Heart right ventricle (tissue), 16 donors: ENCODE data around the gene IPO5. TPM values are rescaled to one million over a fixed set of nuclear protein-coding genes. Genes with fewer than 3 reads are reported as not detected.

Experiments
- ATAC-seq, 8 donors: fragments of 200-7000 bp; cut with Tn5 transposase; one replicate each; pipeline ENCODE4 v1.9.1; 2020; ENCODE audit warnings: mild to moderate bottlenecking in 8 of 8, moderate library complexity in 8 of 8, moderate number of reproducible peaks in 1 of 8
- DNase-seq, 2 donors: peaks; one replicate each; pipeline ENCODE4 v3.0.0-alpha.2; 2020
- H3K27ac ChIP-seq, 10 donors: fragments of 200-600 bp; sonication (generic) in 2 of 10; one replicate each; pipeline versions ENCODE4 v1.5.0 to v1.8.0; 2020 to 2022; ENCODE audit warnings: mild to moderate bottlenecking in 3 of 10
- H3K27me3 ChIP-seq, 7 donors: fragments of 200-600 bp; one replicate each; pipeline ENCODE4 v1.8.0; 2021 to 2022; ENCODE audit warnings: mild to moderate bottlenecking in 2 of 7
- H3K36me3 ChIP-seq, 9 donors: fragments of 200-600 bp; sonication (generic) in 1 of 9; one replicate each; pipeline versions ENCODE4 v1.5.0 to v1.8.0; 2020 to 2022; ENCODE audit warnings: mild to moderate bottlenecking in 2 of 9
- H3K4me1 ChIP-seq, 9 donors: fragments of 200-600 bp; sonication (generic) in 1 of 9; one replicate each; pipeline versions ENCODE4 v1.5.0 to v1.8.0; 2020 to 2022; ENCODE audit warnings: mild to moderate bottlenecking in 4 of 9
- H3K4me3 ChIP-seq, 10 donors: fragments of 200-600 bp; sonication (generic) in 2 of 10; one replicate each; pipeline versions ENCODE4 v1.5.0 to v1.8.0; 2020 to 2022; ENCODE audit warnings: mild to moderate bottlenecking in 7 of 10, moderate library complexity in 2 of 10
- H3K9me3 ChIP-seq, 11 donors: fragments of 200-600 bp in 10 of 11; sonication (generic) in 2 of 11; one replicate each; pipeline versions ENCODE4 v1.5.0 to v1.8.0; 2013 to 2022; ENCODE audit warnings: mild to moderate bottlenecking in 2 of 11, control low read depth in 1 of 11, moderate library complexity in 1 of 11
- WGBS, 2 donors: extraction: QIAGEN DNeasy Blood & Tissue Kit; methylation state at CpG; one replicate each; pipeline ENCODE4 v1.1.7; 2013; ENCODE audit warnings: inconsistent platforms in 1 of 2; 5-methylcytosine and 5-hydroxymethylcytosine counted together
- intact Hi-C, 10 donors: fragments of 100-400 bp; cut with DNase I; formaldehyde crosslinking; loops; one replicate each; pipeline versions ENCODE4 v1.11.1 to v1.14.2; 2022
- polyA plus RNA-seq, 2 donors: library from polyadenylated mRNA; stranded (reverse); fragments of 200-250 nt; gene quantifications; one replicate each; pipeline ENCODE4 v1.2.3, GENCODE V29; 2013
- total RNA-seq, 10 donors: library from RNA; stranded (reverse); fragmentation: NEBNext Ultra II Directional in 3 of 10; extraction: Animal tissue kit (Norgen Biotek cat#: 25700) in 3 of 10; gene quantifications; one replicate each; pipeline versions ENCODE4 v1.2.1 to v1.2.4, GENCODE V29; 2021 to 2023
- TF ChIP-seq, protein P1 (sequence below), 9 donors: fragments of 200-600 bp; sonication (generic) in 2 of 9; IDR thresholded peaks; one replicate each; pipeline versions ENCODE4 v1.5.0 to v1.8.0; 2021 to 2022; ENCODE audit warnings: antibody characterized with exemption in 9 of 9, mild to moderate bottlenecking in 5 of 9, moderate library complexity in 1 of 9
- donor health status: Arrhythmogenic right ventricular cardiomyopathy.
- donor health status: ischemic (EF 13 %, LVEDD 7.1; RV severe dilation, severe dysfunction).
- donor health status: healthy with polysubstance abuse.
- donor health status: DM: no; HTN: yes; CAD: no.
- donor health status: DM: no; HTN: no; CAD: no.
- donor health status: ischemic (EF 25% LVEDD 6.9; RV normal size, moderate dysfunction).
- donor health status: ischemic (EF 25% LVEDD 5.7; RV mildly dilated, moderate dysfunction).
- donor health status: healthy.
- donor health status: DM: yes; HTN: yes; CAD: no.
- donor health status: Ischemic cardiomyopathy.
- donor health status: ischemic (EF 35%, LVEDD 5.7; RV mildly dilated, moderate dysfunction).
- donor health status: nonischemic (EF 11% LVEDD 7.7; RV severe dilation, severe dysfunction).
- donor health status: DM: yes; HTN: yes; CAD: no.
- donor health status: PGD.
- donor health status: ischemic (EF 29% LVEDD 5.4; RV normal size, mild dysfunction).
- donor health status: nonischemic (EF 23%, LVEDD 6.1; RV moderate dilation, normal function).

The IPO5 gene
- total and polyA plus RNA-seq, 12 donors: 17.0 to 149 (median 115) TPM

DNA sequence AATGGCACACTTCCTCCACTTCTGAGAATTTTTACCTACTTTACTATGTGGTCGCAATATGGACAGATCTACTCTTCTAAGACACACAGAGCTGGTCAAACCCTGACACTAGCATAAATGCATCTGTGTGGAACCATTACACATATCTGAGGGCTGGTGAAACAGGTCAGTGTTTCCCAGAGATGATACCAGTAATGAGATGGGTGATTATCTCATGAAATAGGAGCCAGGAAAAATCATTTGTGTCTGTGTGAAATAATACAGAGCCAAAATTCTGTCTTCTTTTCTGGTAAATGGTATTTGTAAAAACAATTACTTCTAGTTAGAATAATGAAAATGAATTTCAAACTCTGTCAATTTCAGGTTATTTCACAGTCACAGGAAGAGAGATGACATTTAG, 117.8 kb downstream of the IPO5 start:
- H3K27ac ChIP-seq: no peak overlapping the region
- TF ChIP-seq, protein P1, sequence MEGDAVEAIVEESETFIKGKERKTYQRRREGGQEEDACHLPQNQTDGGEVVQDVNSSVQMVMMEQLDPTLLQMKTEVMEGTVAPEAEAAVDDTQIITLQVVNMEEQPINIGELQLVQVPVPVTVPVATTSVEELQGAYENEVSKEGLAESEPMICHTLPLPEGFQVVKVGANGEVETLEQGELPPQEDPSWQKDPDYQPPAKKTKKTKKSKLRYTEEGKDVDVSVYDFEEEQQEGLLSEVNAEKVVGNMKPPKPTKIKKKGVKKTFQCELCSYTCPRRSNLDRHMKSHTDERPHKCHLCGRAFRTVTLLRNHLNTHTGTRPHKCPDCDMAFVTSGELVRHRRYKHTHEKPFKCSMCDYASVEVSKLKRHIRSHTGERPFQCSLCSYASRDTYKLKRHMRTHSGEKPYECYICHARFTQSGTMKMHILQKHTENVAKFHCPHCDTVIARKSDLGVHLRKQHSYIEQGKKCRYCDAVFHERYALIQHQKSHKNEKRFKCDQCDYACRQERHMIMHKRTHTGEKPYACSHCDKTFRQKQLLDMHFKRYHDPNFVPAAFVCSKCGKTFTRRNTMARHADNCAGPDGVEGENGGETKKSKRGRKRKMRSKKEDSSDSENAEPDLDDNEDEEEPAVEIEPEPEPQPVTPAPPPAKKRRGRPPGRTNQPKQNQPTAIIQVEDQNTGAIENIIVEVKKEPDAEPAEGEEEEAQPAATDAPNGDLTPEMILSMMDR (IDR thresholded peaks at IDR 0.05): no peak
- DNase-seq: no peak
- H3K4me3 ChIP-seq: no peak overlapping the region
- peaks cover 0 to 3% (median 0%) of the 10 kb centered on the region in 7 donors for H3K27me3 ChIP-seq
- H3K36me3 ChIP-seq: no peaks in the 10 kb centered on the region
- ATAC-seq: no peak
- whole genome bisulfite sequencing, 2 donors: 93 to 98% methylated on average over 1 of the region's 1 CpG
- H3K9me3 ChIP-seq: no peaks in the 10 kb centered on the region
- intact Hi-C loops: no loop called here
- H3K4me1 ChIP-seq: no peaks in the 10 kb centered on the region

DNA sequence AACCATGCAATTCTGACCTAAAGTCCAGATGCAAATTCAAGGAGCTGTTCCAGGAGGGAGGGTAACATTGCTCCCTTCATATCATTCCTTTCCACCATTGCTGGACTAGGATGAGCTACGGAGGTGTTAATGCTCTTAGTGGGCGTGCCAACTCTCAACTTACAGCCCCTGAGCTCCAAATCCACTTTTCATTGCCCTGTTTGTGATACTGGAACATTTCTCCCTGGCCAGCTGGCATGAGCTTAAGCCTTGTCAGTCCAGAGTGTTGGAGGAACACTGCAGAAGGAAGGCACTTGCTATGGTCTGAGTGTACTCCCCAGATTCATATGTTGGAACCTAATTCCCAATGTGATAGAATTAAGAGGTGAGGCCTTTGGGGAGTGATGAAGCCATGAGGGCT, 119.0 kb downstream of the IPO5 start:
- H3K4me3 ChIP-seq: no peak overlapping the region
- TF ChIP-seq, protein P1 (IDR thresholded peaks at IDR 0.05): no peak
- DNase-seq: no peak
- no peak overlapping the region for H3K27ac ChIP-seq
- WGBS, 2 donors: 85 to 87% methylated on average over 2 of the region's 2 CpGs
- H3K36me3 ChIP-seq: no peaks in the 10 kb centered on the region
- no peak for ATAC-seq
- H3K27me3 ChIP-seq: peaks cover 0 to 3% (median 0%) of the 10 kb centered on the region in 7 donors
- no peaks in the 10 kb centered on the region for H3K4me1 ChIP-seq
- intact Hi-C loops: no loop called here
- no peaks in the 10 kb centered on the region for H3K9me3 ChIP-seq

Other genes starting within 250 kb of the IPO5 start
- gene FARP1, start 189.4 kb downstream of the IPO5 start, total RNA-seq: 10 to 100 TPM; 13.4 to 72.9 (median 24.7) TPM
- 10 to 100 TPM in 1 of 2 donors, 1 to 10 TPM in 1; 6.9 to 10.7 TPM for gene FARP1, start 189.4 kb downstream of the IPO5 start, polyA plus RNA-seq
- gene RNF113B, start 223.6 kb downstream of the IPO5 start, total RNA-seq: not detected
- gene RNF113B, start 223.6 kb downstream of the IPO5 start, polyA plus RNA-seq: not detected